Nephron (organoid): ENCODE results near the gene PEPD.
A peak's percentile ranks its signal among the peaks of the same experiment; 100 is the strongest.

Experiments used
- H3K27ac Mint-ChIP-seq, 3 experiments: 2 replicates each; pipeline ENCODE4 v1.8.0; 2020; ENCODE audit warnings: mixed read lengths in 3 of 3, mild to moderate bottlenecking in 2 of 3, moderate library complexity in 1 of 3
- H3K27me3 Mint-ChIP-seq: 2 replicates; pipeline ENCODE4 v1.8.0; 2021; ENCODE audit warnings: low read depth, mild to moderate bottlenecking, moderate library complexity, mixed read lengths
- H3K36me3 Mint-ChIP-seq: 2 replicates; pipeline ENCODE4 v1.8.0; 2020; ENCODE audit warnings: low read depth, mixed read lengths
- H3K4me1 Mint-ChIP-seq: 2 replicates; pipeline ENCODE4 v1.8.0; 2020; ENCODE audit warnings: mixed read lengths
- H3K4me3 Mint-ChIP-seq, 3 experiments: 2 replicates each; pipeline ENCODE4 v1.8.0; 2020; ENCODE audit warnings: mild to moderate bottlenecking in 3 of 3, mixed read lengths in 3 of 3, moderate library complexity in 2 of 3
- H3K9me3 Mint-ChIP-seq: 2 replicates; pipeline ENCODE4 v1.8.0; 2020; ENCODE audit warnings: mixed read lengths
- CTCF ChIP-seq, 3 experiments: fragments of 200-600 bp; sonication (generic); IDR thresholded peaks; one replicate each; pipeline ENCODE4 v1.5.0; 2021; ENCODE audit warnings: antibody characterized with exemption in 3 of 3; ENCODE audit not compliant: unreplicated experiment in 3 of 3

PEPD gene

DNA sequence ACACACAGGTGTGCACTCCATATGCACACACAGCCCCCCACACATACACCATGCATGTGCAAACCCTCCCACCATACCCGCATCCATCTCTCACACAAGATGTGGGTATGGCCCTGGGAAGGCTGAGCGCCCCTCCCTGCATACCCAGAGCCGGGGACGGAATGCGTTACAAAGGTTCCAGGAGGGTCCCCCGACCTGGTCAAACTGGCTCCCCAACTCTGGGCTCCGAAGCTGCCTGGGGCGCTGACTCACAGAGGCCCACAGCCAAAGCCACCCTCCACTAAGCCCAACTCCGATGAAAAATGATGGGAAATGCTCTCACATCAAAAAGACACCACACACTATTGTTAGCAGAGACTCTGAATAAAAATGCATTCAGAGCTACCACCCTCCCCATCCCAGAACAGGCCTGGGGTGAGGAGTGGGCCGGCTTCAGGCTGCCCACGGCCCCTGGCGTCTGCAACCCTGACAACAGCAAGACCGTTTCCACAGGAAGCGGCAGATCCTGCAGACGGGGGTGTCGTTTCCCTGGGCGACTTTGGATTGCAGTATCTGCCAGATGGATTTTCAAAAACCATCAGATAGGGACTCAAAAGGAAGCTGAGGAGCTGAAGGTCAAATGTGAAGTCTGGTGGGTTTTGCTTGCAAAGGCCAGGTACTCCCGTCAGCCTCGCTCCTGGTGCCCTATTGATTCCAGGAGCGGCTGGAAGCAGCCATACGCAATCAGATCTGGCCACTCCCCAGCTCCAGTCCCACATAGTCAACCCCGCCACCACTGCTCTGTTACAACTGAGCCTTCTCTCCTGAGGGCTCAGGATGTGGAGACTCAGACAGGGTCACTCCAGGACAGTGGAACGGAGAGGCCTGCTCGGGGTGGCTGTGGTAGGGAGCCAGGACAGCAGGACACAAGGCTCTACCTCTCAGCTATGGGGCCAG, 14.3 kb downstream of the PEPD start:
- TF ChIP-seq CTCF (IDR thresholded peaks at IDR 0.05; ENCODE audit: unreplicated experiment in 3 of 3): no peak
- H3K4me1 Mint-ChIP-seq: no peaks in the 10 kb centered on the region
- H3K4me3 Mint-ChIP-seq: no peak overlapping the region
- H3K36me3 Mint-ChIP-seq: no peaks in the 10 kb centered on the region
- no peak overlapping the region for H3K27ac Mint-ChIP-seq
- no peaks in the 10 kb centered on the region for H3K27me3 Mint-ChIP-seq
- H3K9me3 Mint-ChIP-seq: no peaks in the 10 kb centered on the region

- Mint-ChIP-seq H3K27ac (no peak overlapping the region), H3K4me3 (no peak overlapping the region), H3K4me1 (no peaks in the 10 kb centered on the region), H3K36me3 (no peaks in the 10 kb centered on the region), H3K27me3 (no peaks in the 10 kb centered on the region), H3K9me3 (no peaks in the 10 kb centered on the region)
- no peak for TF ChIP-seq CTCF (IDR thresholded peaks at IDR 0.05; ENCODE audit: unreplicated experiment in 3 of 3)
These were observed 15.1 kb downstream of the PEPD start for GRCh38 chr19:33506498-33506897.

GRCh38 chr19:33505823-33506222, 15.8 kb downstream of the PEPD start:
- Mint-ChIP-seq H3K4me1 (no peaks in the 10 kb centered on the region), H3K9me3 (no peaks in the 10 kb centered on the region), H3K27ac (peak overlapping the region in 1 of 3 experiments; percentile 34), H3K36me3 (no peaks in the 10 kb centered on the region), H3K27me3 (no peaks in the 10 kb centered on the region), H3K4me3 (no peak overlapping the region)
- TF ChIP-seq CTCF (IDR thresholded peaks at IDR 0.05; ENCODE audit: unreplicated experiment in 3 of 3): no peak

DNA sequence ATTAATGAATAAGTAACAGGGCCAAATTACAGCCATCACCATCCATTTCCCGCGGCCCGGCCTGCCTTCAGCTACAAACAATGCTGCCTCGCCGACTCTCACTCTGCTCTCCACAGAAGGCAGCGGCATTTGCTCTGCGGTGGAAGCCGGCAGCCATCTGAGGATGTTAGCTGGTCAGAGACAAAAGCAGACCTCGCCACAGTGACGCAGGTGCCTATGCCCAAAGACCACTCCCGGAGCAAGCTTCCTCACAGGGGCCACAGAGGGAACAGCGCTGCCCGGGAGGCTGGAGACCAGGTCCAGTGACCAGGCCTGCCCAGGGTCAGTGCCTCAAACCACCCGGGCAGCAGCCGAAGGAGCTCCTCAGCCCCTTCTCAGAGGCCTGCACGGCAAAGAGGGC, 16.4 kb downstream of the PEPD start:
- H3K4me3 Mint-ChIP-seq: no peak overlapping the region
- no peak for TF ChIP-seq CTCF (IDR thresholded peaks at IDR 0.05; ENCODE audit: unreplicated experiment in 3 of 3)
- H3K27me3 Mint-ChIP-seq: no peaks in the 10 kb centered on the region
- H3K27ac Mint-ChIP-seq: no peak overlapping the region
- no peaks in the 10 kb centered on the region for H3K9me3 Mint-ChIP-seq
- H3K36me3 Mint-ChIP-seq: no peaks in the 10 kb centered on the region
- no peaks in the 10 kb centered on the region for H3K4me1 Mint-ChIP-seq

DNA sequence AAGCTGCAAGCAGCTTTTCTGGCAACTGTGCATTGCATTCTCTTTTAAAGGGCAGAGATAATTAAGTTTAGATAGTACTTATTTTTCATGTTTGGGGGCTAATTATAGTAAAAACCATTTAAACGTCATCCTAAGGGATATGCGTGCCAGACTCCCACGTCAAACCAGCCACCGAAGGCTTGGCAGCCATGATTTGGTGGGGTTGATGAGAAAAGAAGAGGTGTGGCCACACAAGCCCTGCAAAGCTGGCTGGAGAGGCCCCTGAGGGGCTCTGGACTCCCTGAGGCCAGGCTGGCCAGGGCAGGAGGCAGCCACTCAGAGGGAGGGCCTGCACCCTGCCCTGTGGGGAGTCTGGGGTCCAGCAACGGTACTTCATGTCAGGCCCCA, 17.5 kb downstream of the PEPD start:
- Mint-ChIP-seq H3K4me3 (no peak overlapping the region), H3K36me3 (peaks cover 3% of the 10 kb centered on the region), H3K27me3 (no peaks in the 10 kb centered on the region), H3K27ac (no peak overlapping the region), H3K4me1 (no peaks in the 10 kb centered on the region), H3K9me3 (no peaks in the 10 kb centered on the region)
- TF ChIP-seq CTCF (IDR thresholded peaks at IDR 0.05; ENCODE audit: unreplicated experiment in 3 of 3): no peak
